ENCODE measurements around the gene OR10H3. TPM values are rescaled to one million over a fixed set of nuclear protein-coding genes. Genes with fewer than 3 reads are reported as not detected.
"Not testable (repeated sequence)": the region's sequence is repeated elsewhere in the genome, so short reads cannot be mapped to it uniquely, and the experiment has no call there.

OR10H3 gene
- total RNA-seq, 2 experiments from 2014 or later = not detected

DNA sequence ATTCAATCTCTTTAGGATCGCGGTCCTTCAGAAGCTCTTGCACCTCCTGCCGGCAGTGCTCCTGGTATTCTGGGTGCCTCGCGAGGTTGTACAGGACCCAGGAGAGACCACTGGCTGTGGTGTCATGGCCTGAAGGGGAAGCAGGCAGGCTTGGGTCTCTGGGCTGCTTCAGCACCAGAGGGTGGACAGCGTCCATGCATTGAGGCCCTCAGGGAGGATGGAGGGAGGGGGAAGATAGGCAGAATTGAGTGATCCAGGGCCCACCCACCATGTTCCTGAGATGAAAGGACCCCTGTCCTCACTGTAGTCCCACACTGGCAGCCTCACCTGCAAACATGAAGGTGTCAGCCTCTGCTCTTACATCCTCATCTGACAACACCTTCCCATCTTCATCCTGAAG lies 31.8 kb downstream of the OR10H3 start:
- ChIA-PET POLR2A (no interaction called here), CTCF (ENCODE audit: unreplicated experiment) (no interaction called here)
- Histone ChIP-seq H3K79me2 (ENCODE audit: insufficient read depth, low read depth, low read length) (no peaks in the 10 kb centered on the region), H3K4me2 (ENCODE audit: low read length) (no peak overlapping the region), H2AFZ (ENCODE audit: low read length) (no peak overlapping the region), H3K4me1 (ENCODE audit: insufficient read depth, low read length, poor library complexity, severe bottlenecking) (no peaks in the 10 kb centered on the region), H3K27ac (ENCODE audit: low read depth, low read length, poor library complexity, severe bottlenecking) (no peak overlapping the region), H3K9me3 (ENCODE audit: low read length) (no peaks in the 10 kb centered on the region), H3K4me3 (ENCODE audit: low read depth, low read length, poor library complexity, severe bottlenecking) (no peak overlapping the region), H3K36me3 (ENCODE audit: insufficient read depth, low read length) (no peaks in the 10 kb centered on the region), H4K20me1 (ENCODE audit: insufficient read depth, low read length) (no peaks in the 10 kb centered on the region), H3K9me2 (ENCODE audit: insufficient read depth, low read length) (no peaks in the 10 kb centered on the region)
- DNase-seq (ENCODE audit: low spot score) = no peak
- intact Hi-C loops (cut with micrococcal nuclease; ENCODE audit: unreplicated experiment) = no loop called here
- no TSS peak for BruUV-seq (replicated peaks)
- TF ChIP-seq EZH2phosphoT487 (IDR thresholded peaks at IDR 0.05; ENCODE audit: borderline replicate concordance, low read depth, low read length) = no peak
- TF ChIP-seq, protein P1, sequence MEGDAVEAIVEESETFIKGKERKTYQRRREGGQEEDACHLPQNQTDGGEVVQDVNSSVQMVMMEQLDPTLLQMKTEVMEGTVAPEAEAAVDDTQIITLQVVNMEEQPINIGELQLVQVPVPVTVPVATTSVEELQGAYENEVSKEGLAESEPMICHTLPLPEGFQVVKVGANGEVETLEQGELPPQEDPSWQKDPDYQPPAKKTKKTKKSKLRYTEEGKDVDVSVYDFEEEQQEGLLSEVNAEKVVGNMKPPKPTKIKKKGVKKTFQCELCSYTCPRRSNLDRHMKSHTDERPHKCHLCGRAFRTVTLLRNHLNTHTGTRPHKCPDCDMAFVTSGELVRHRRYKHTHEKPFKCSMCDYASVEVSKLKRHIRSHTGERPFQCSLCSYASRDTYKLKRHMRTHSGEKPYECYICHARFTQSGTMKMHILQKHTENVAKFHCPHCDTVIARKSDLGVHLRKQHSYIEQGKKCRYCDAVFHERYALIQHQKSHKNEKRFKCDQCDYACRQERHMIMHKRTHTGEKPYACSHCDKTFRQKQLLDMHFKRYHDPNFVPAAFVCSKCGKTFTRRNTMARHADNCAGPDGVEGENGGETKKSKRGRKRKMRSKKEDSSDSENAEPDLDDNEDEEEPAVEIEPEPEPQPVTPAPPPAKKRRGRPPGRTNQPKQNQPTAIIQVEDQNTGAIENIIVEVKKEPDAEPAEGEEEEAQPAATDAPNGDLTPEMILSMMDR (conservative IDR thresholded peaks at IDR 0.05; ENCODE audit: low read length) = no peak

DNA sequence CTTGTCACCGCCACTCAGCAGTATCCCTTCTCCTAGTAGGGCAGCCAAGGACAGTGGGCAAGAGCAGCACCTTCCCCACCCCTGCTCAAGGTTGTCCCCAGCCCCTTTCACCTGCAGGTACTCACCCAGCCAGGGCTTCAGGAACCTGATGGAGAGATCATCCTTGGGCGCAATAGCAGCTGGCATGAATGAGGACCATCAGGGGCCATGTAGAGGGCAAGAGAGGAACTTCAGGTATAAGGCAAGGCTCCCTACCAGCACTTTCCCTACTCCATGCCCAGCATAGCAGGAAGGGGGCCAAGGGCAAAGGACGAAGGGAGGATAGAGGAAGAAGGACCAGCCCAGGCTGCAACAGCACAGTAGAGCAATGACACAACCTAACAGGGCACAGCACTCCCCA lies 36.4 kb downstream of the OR10H3 start:
- intact Hi-C loops (cut with micrococcal nuclease; ENCODE audit: unreplicated experiment); H3K36me3 ChIP-seq (ENCODE audit: insufficient read depth, low read length); DNase-seq (ENCODE audit: low spot score); H4K20me1 ChIP-seq (ENCODE audit: insufficient read depth, low read length); H3K4me2 ChIP-seq (ENCODE audit: low read length); H3K9me2 ChIP-seq (ENCODE audit: insufficient read depth, low read length); H3K4me1 ChIP-seq (ENCODE audit: insufficient read depth, low read length, poor library complexity, severe bottlenecking); H3K4me3 ChIP-seq (ENCODE audit: low read depth, low read length, poor library complexity, severe bottlenecking); CTCF ChIA-PET (ENCODE audit: unreplicated experiment); H2AFZ ChIP-seq (ENCODE audit: low read length); POLR2A ChIA-PET; H3K79me2 ChIP-seq (ENCODE audit: insufficient read depth, low read depth, low read length); H3K27ac ChIP-seq (ENCODE audit: low read depth, low read length, poor library complexity, severe bottlenecking); H3K9me3 ChIP-seq (ENCODE audit: low read length); BruUV-seq (replicated peaks): not testable (repeated sequence)

DNA sequence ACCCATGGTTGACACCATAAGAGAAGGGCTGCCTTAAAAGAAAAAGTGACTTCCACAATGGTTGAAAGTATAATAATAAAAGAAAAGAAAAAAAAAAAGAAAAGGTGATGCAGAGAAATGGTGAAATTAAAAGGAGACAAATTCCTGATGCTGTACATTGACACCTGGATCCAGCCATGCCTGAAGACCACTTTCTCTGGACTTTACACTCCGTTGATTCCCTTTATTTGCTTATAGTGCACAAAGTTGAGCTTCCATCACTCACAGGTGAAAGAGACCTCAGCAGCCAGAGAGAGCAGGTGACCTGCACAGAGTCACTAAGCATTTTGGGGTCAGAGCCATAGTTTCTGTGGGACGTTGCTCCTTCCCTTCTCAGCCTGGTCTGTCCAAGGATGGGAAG lies 37.5 kb downstream of the OR10H3 start:
- DNase-seq (ENCODE audit: low spot score) = no peak
- CTCF ChIA-PET (ENCODE audit: unreplicated experiment) = no interaction called here
- H2AFZ ChIP-seq (ENCODE audit: low read length) = no peak overlapping the region
- POLR2A ChIA-PET = no interaction called here
- no peak overlapping the region for H3K4me3 ChIP-seq (ENCODE audit: low read depth, low read length, poor library complexity, severe bottlenecking)
- TF ChIP-seq, protein P1 (conservative IDR thresholded peaks at IDR 0.05; ENCODE audit: low read length) = no peak
- TF ChIP-seq EZH2phosphoT487 (IDR thresholded peaks at IDR 0.05; ENCODE audit: borderline replicate concordance, low read depth, low read length) = no peak
- intact Hi-C loops (cut with micrococcal nuclease; ENCODE audit: unreplicated experiment) = no loop called here
- no peaks in the 10 kb centered on the region for H3K36me3 ChIP-seq (ENCODE audit: insufficient read depth, low read length)
- H3K4me1 ChIP-seq (ENCODE audit: insufficient read depth, low read length, poor library complexity, severe bottlenecking) = no peaks in the 10 kb centered on the region
- H3K79me2 ChIP-seq (ENCODE audit: insufficient read depth, low read depth, low read length) = no peaks in the 10 kb centered on the region
- no peaks in the 10 kb centered on the region for H3K9me3 ChIP-seq (ENCODE audit: low read length)
- no TSS peak for BruUV-seq (replicated peaks)
- no peak overlapping the region for H3K4me2 ChIP-seq (ENCODE audit: low read length)
- no peak overlapping the region for H3K27ac ChIP-seq (ENCODE audit: low read depth, low read length, poor library complexity, severe bottlenecking)
- H4K20me1 ChIP-seq (ENCODE audit: insufficient read depth, low read length) = no peaks in the 10 kb centered on the region
- no peaks in the 10 kb centered on the region for H3K9me2 ChIP-seq (ENCODE audit: insufficient read depth, low read length)
